ENCODE measurements around the gene PPP1R1C. TPM values are rescaled to one million over a fixed set of nuclear protein-coding genes. Genes with fewer than 3 reads are reported as not detected.

Gene PPP1R1C
- total and polyA plus RNA-seq, 2 of the 13 experiments (the other 11 are each of a cell fraction or from before 2014, with no cell fraction given), result 1.5 to 3.5 TPM

- WGBS (ENCODE audit: low lambda C conversion rate), result 51% methylated on average over 3 of the region's 3 CpGs
- H4K20me1 ChIP-seq (ENCODE audit: insufficient read depth, low read length), result no peaks in the 10 kb centered on the region
- POLR2A ChIA-PET, result no interaction called here
- intact Hi-C loops (cut with micrococcal nuclease; ENCODE audit: unreplicated experiment), result no loop called here
- TF ChIP-seq ADNP (CRISPR knock-in tag; IDR thresholded peaks at IDR 0.05) (no peak), ELF1 (CRISPR knock-in tag; IDR thresholded peaks at IDR 0.05) (no peak), MIXL1 (CRISPR knock-in tag; IDR thresholded peaks at IDR 0.05) (no peak), ZBTB26 (CRISPR knock-in tag; IDR thresholded peaks at IDR 0.05; ENCODE audit: borderline replicate concordance) (no peak), NPAS2 (CRISPR knock-in tag; IDR thresholded peaks at IDR 0.05; ENCODE audit: borderline replicate concordance) (no peak), ZNF138 (CRISPR knock-in tag; IDR thresholded peaks at IDR 0.05; ENCODE audit: low read depth) (no peak), ZNF232 (CRISPR knock-in tag; IDR thresholded peaks at IDR 0.05; ENCODE audit: borderline replicate concordance) (no peak), TFDP2 (CRISPR knock-in tag; IDR thresholded peaks at IDR 0.05) (no peak), ZNF652 (CRISPR knock-in tag; IDR thresholded peaks at IDR 0.05; ENCODE audit: borderline replicate concordance, low read depth) (no peak), MEF2D (CRISPR knock-in tag; IDR thresholded peaks at IDR 0.05) (no peak), NAIF1 (CRISPR knock-in tag; IDR thresholded peaks at IDR 0.05; ENCODE audit: borderline replicate concordance) (no peak), MAFF (IDR thresholded peaks at IDR 0.05; ENCODE audit: low read depth, low read length) (peak; percentile 50; the same call in 1 of the 2 replicates), ZNF207 (IDR thresholded peaks at IDR 0.05; ENCODE audit: borderline replicate concordance) (no peak), RARA (CRISPR knock-in tag; IDR thresholded peaks at IDR 0.05) (no peak), FOXA3 (CRISPR knock-in tag; IDR thresholded peaks at IDR 0.05) (no peak), SATB2 (CRISPR knock-in tag; IDR thresholded peaks at IDR 0.05) (no peak), MAFK (conservative IDR thresholded peaks at IDR 0.05 in 1 of 2, IDR thresholded peaks at IDR 0.05 in 1 of 2; ENCODE audit: low read length in 2 of 2) (peak; percentile 77), KLF9 (CRISPR knock-in tag; IDR thresholded peaks at IDR 0.05; ENCODE audit: low read depth) (no peak)
- H3K4me1 ChIP-seq (ENCODE audit: insufficient read depth, low read length), result peaks cover 10% of the 10 kb centered on the region
- CTCF ChIA-PET (ENCODE audit: low intra/inter-chr PET ratio, low total read pairs), result no interaction called here
- no peak overlapping the region for H3K9ac ChIP-seq (ENCODE audit: insufficient read depth, low read depth, low read length)
- H3K36me3 ChIP-seq (replicated peaks in 1 of 2; ENCODE audit: control insufficient read depth in 1 of 2, insufficient read depth in 2 of 2, low read length in 2 of 2), result no peaks in the 10 kb centered on the region
- no peaks in the 10 kb centered on the region for H3K27me3 ChIP-seq (ENCODE audit: control insufficient read depth in 1 of 2, insufficient read depth in 2 of 2, low read length in 2 of 2)
- DNase-seq (ENCODE audit: low spot score) (no peak), FAIRE-seq (no peak), ATAC-seq (no peak)
- H3K9me3 ChIP-seq (ENCODE audit: low read length), result no peaks in the 10 kb centered on the region
- H3K4me3 ChIP-seq (replicated peaks in 1 of 3; ENCODE audit: insufficient read depth in 1 of 3, low read depth in 2 of 3, low read length in 3 of 3), result no peak overlapping the region
- BruUV-seq (replicated peaks), result no TSS peak
- H2AFZ ChIP-seq (ENCODE audit: low read length), result no peak overlapping the region
- H3K27ac ChIP-seq (ENCODE audit: extremely low read length, insufficient read depth, low read length), result no peak overlapping the region
- H3K79me2 ChIP-seq (ENCODE audit: insufficient read depth, low read length), result no peaks in the 10 kb centered on the region
- in situ Hi-C loops (cut with HindIII; ENCODE audit: extremely low pct_ligation_motif_present, low pct_unique_long_range_greater_than_20kb), result no loop called here
- no peak overlapping the region for H3K4me2 ChIP-seq (ENCODE audit: low read depth, low read length)
Measured at GRCh38 chr2:181999911-182000310, 14.3 kb downstream of the PPP1R1C start.
